GM12874 (cell line): ENCODE results near the gene TNS3.

Source experiments
- TF ChIP-seq, protein P1 (sequence below): IDR thresholded peaks from 2 replicates; pipeline ENCODE4 v1.5.1; 2011; ENCODE audit warnings: low read depth, mild to moderate bottlenecking, control low read depth, low read length, moderate library complexity; ENCODE audit not compliant: insufficient read depth

Gene TNS3

DNA sequence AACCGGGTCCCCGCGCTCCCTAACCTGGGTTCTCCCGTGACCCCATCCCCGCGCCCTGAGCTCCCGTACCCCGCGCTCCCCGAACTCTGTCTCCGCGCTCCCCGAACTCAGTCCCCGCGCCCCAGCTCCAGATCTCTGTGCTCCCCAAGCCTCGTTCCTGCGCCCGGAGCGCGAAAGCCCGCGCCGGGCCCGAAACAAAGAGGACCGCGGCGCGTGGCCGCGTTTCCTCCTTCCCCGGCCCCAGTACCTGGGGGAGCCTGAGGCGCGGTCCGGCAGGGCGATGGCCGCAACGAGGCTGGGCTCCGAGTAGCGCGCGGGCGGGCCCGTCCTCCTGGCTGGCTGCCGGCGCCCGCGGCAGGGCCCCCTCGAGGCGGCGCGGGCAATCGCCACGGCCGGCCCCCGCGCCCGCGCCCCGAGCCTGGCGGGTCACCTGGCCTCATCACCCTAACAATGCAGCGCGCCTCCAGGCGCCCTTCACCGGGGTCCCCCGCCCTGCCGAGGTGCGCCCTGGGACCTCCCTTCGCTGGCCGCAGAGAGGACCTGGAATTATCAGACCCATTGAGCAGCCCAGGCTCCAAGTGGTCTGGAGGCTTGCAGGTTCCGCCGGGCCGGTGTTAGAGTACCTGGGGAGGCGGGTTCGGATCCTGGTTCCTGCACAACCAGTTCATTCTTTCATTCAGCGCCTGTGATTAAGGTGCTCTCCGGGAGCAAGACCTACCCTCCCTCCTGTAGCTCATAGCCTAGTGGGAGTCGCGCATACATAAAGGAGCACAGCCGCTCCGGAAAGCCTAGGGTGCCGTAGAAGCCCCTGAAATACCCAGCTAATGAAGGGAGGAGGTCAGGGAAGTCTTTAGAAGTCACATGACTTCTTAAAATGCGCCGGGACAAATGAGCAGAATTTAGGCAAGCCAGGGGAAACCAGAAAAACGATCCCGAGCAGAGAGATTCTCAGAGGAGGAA is at the start of gene TNS3:
Gene TNS3, minus strand, starts transcription at position 308 of the 960 bp plus-strand sequence. CDS start 142,475 bp downstream, outside the sequence.
- TF ChIP-seq, protein P1, sequence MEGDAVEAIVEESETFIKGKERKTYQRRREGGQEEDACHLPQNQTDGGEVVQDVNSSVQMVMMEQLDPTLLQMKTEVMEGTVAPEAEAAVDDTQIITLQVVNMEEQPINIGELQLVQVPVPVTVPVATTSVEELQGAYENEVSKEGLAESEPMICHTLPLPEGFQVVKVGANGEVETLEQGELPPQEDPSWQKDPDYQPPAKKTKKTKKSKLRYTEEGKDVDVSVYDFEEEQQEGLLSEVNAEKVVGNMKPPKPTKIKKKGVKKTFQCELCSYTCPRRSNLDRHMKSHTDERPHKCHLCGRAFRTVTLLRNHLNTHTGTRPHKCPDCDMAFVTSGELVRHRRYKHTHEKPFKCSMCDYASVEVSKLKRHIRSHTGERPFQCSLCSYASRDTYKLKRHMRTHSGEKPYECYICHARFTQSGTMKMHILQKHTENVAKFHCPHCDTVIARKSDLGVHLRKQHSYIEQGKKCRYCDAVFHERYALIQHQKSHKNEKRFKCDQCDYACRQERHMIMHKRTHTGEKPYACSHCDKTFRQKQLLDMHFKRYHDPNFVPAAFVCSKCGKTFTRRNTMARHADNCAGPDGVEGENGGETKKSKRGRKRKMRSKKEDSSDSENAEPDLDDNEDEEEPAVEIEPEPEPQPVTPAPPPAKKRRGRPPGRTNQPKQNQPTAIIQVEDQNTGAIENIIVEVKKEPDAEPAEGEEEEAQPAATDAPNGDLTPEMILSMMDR = no peak

DNA sequence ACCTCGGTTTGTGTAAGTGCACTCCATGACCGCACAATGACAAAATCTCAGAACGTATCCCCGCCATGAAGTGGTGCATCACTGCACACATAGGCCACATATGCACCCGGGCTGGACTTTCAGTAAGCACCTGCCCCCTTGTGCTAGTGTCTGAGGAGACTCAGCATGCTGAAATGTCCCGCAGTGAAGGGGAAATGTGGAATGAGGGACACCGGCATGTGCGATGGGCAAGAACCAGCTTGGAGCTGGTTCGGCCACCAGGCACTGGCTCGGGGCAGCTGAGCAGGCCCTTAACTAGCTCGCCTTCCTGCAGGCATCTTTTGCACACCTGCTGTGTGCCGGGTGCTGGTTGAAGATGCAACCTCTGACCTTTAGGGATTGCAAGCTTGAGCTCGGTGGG is 49.8 kb upstream of the TNS3 start:
- TF ChIP-seq, protein P1 = no peak

- TF ChIP-seq, protein P1 = no peak
Measured at GRCh38 chr7:47627580-47628283, 45.8 kb upstream of the TNS3 start.

GRCh38 chr7:47625861-47626715 is 44.2 kb upstream of the TNS3 start:
- TF ChIP-seq, protein P1 = no peak

DNA sequence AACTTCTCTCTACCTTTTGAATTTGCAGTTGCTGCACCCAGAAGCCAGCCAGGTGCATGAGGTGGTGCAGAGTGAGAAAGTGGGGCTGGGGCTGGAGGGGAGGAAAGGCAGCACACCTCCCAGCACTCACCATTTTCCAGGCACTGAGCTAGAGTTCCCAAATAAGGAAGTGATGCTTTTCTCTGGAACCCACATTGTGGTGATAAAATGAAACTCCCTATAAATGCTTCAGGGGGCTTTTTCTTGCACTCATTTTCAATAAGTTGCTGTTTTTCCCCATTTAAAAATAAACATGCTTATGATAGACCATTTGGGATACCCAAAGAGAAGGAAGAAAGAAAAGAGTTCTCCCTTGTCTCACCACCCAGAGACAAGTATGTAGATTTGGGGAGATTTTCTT is 42.8 kb upstream of the TNS3 start:
- TF ChIP-seq, protein P1 = no peak

DNA sequence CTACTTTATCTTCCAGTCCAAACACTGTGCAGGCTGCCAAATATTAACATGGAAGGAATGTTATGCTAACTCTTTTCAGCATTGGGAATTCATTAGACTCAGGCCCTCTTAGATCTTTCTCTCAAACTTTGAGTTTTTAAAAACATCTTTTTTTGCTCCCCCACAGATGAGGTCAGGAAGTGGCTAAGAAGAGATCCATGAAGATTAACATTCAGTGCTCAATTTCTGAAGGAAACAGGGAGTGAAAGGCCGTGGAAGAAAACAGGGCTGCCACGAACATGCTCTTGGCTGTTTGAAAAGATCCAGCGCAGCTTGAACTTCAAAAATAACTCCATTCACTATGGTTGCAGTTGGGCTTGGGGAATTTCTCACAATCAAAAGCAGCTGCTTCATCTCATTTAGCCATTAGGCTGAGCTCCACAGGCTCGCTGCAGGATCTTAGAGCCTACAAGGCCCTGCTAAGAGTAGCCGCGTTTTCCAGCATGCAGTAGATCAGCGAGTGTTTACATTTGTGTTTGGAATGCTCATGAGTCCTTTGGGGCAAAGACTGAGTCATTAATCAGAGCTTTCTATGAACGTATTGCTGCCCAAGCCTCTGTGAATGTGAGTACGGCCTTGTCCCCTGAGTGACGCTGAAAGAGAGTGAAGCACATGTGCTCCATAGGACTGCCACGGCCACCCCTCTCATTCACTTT is 41.2 kb upstream of the TNS3 start:
- TF ChIP-seq, protein P1 = no peak

- TF ChIP-seq, protein P1 = no peak
Measured at GRCh38 chr7:47622586-47622945, 40.7 kb upstream of the TNS3 start.
